Common myeloid progenitor, CD34-positive (primary cell): ENCODE results near the gene CNTNAP5.

ENCODE experiments used
- CTCF ChIA-PET: fragments of 350-600 bp; sonication (Branson Sonifier 250); formaldehyde crosslinking; loops from one replicate; lab custom pipeline; 2021; ENCODE audit warnings: antibody characterized with exemption; lab: Charles Lee
- POLR2A ChIA-PET: fragments of 350-600 bp; sonication (Branson Sonifier 250); formaldehyde crosslinking; loops from one replicate; lab custom pipeline; 2021; ENCODE audit warnings: antibody characterized with exemption; lab: Charles Lee
- DNase-seq, 3 donors: peaks; one replicate each; pipeline versions ENCODE4 v3.0.0 to v3.0.0-alpha.2; 2013
- H3K27ac ChIP-seq, 2 experiments: 1 replicate in 1 of 2; 2 replicates in 1 of 2; pipeline ENCODE4 v1.7.0; 2013; ENCODE audit warnings: inconsistent platforms in 2 of 2, low read length in 2 of 2, mild to moderate bottlenecking in 2 of 2, low read depth in 1 of 2, moderate library complexity in 1 of 2; ENCODE audit not compliant: severe bottlenecking in 2 of 2, insufficient read depth in 1 of 2, poor library complexity in 1 of 2
- H3K27me3 ChIP-seq, 5 experiments: replicated peaks in 2 of 5; 1 replicate in 3 of 5; 2 replicates in 2 of 5; pipeline versions ENCODE4 v1.6.1 to v1.7.0; 2013; ENCODE audit warnings: low read length in 4 of 5, mild to moderate bottlenecking in 2 of 5, moderate library complexity in 2 of 5, inconsistent platforms in 1 of 5; ENCODE audit not compliant: insufficient read depth in 5 of 5, control insufficient read depth in 4 of 5
- H3K36me3 ChIP-seq, 4 experiments: 1 replicate in 2 of 4; 2 replicates in 2 of 4; pipeline versions ENCODE4 v1.6.1 to v1.7.0; 2013; ENCODE audit warnings: low read length in 3 of 4, control low read depth in 1 of 4, mild to moderate bottlenecking in 1 of 4; ENCODE audit not compliant: control insufficient read depth in 4 of 4, insufficient read depth in 4 of 4
- H3K4me1 ChIP-seq, 4 experiments: 1 replicate in 3 of 4; 2 replicates in 1 of 4; pipeline versions ENCODE4 v1.6.1 to v1.7.1; 2013; ENCODE audit warnings: low read length in 3 of 4, mild to moderate bottlenecking in 3 of 4, control low read depth in 1 of 4, inconsistent platforms in 1 of 4, moderate library complexity in 1 of 4; ENCODE audit not compliant: control insufficient read depth in 4 of 4, insufficient read depth in 4 of 4; ENCODE audit errors: control extremely low read depth in 1 of 4
- H3K4me3 ChIP-seq, 7 experiments: 1 replicate in 4 of 7; 2 replicates in 3 of 7; pipeline versions ENCODE4 v1.5.1 to v1.7.0; 2013; ENCODE audit warnings: mild to moderate bottlenecking in 7 of 7, low read length in 6 of 7, moderate library complexity in 6 of 7, inconsistent platforms in 2 of 7, low read depth in 2 of 7, control low read depth in 1 of 7; ENCODE audit not compliant: insufficient read depth in 4 of 7, control insufficient read depth in 1 of 7; ENCODE audit errors: extremely low read depth in 1 of 7
- H3K9me3 ChIP-seq, 5 experiments: 1 replicate in 4 of 5; 2 replicates in 1 of 5; pipeline versions ENCODE4 v1.6.1 to v1.7.1; 2013; ENCODE audit warnings: low read length in 4 of 5, mild to moderate bottlenecking in 2 of 5, inconsistent platforms in 1 of 5, low read depth in 1 of 5, moderate library complexity in 1 of 5; ENCODE audit not compliant: control insufficient read depth in 4 of 5, insufficient read depth in 2 of 5; ENCODE audit errors: control extremely low read depth in 1 of 5
- WGBS: methylation state at CpG from one replicate; pipeline ENCODE4 v1.1.5; 2013; ENCODE audit not compliant: insufficient coverage; 5-methylcytosine and 5-hydroxymethylcytosine counted together

CNTNAP5 gene

DNA sequence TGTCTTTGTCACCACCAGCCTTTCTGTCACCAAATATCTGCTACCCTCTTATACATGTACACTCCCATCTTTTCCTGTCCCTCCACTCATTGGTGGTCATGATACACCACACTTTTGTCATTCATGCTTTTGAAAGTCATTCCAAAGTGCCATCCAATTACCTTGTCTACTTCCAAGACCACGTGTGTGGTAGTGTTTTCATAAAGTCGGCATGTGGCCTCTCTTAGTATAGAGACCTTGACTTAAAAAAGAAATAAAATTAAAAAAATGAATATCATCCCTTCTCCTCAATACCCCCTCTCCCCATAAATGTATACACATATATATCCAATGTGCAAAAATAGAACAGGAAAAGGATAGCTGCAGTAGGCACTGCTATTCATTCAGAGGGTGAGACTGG is 271.4 kb downstream of the CNTNAP5 start:
- no peak for DNase-seq
- Histone ChIP-seq H3K27me3 (no peaks in the 10 kb centered on the region), H3K4me3 (no peak overlapping the region), H3K4me1 (no peaks in the 10 kb centered on the region), H3K27ac (no peak overlapping the region), H3K9me3 (peaks cover 0 to 2% (median 0%) of the 10 kb centered on the region in 5 experiments), H3K36me3 (no peaks in the 10 kb centered on the region)
- WGBS, result no CpG with 5 or more reads among the region's 2 CpGs
- CTCF ChIA-PET, result no interaction called here
- POLR2A ChIA-PET, result no interaction called here

DNA sequence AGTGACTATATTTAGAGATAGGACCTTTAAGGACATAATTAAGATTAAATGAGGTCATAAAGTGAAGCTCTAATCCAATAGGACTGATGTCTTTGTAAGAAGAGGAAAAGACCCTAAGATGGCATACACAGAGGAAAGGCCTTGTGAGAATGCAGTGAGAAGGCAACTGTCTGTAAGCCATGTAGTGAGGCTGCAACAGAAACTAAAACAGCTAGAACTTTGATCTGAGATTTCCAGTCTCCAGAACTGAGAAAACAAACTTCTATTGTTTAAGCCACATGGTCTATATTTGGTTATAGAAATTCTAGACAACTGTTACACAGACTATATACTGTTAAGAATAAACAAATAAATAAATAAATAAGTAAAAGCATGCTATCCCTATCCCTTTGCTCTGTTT is 276.8 kb downstream of the CNTNAP5 start:
- no peak for DNase-seq
- ChIA-PET CTCF (no interaction called here), POLR2A (no interaction called here)
- Histone ChIP-seq H3K9me3 (peaks cover 0 to 6% (median 0%) of the 10 kb centered on the region in 5 experiments), H3K4me1 (no peaks in the 10 kb centered on the region), H3K27me3 (no peaks in the 10 kb centered on the region), H3K27ac (no peak overlapping the region), H3K4me3 (no peak overlapping the region), H3K36me3 (no peaks in the 10 kb centered on the region)

DNA sequence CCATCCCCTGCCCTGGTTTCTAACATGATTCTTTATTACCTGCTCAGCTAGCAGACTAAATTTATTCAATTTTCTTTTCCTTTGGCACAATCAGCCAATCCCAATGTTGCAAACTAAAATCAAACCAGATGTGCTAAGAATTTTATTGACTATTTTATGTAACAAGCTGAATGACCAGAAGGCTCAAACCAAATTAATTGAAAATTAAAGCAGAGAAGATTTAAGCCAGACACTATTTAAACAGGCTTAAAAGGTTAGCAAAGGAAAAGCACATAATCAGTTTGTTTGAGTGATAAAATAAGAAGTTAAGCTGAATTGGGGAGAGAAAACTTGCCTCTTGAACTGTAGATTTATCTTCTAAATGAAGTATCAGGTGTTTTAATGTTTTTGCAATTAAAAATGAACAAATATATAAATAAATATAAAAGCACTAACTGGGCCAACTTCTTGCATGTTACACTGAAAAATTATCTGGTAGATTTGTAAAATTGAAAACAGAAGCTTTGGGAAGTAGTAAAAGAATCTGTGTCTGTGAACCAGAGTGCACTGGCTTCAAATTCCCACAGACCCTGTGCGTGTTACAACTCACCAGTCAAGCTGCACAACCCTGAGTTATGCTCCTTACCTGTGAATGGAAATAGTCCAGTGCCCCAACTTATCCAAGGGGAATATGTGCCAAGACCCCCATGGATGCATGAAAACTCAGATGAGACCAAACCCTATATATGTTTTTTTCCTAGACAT is 283.4 kb downstream of the CNTNAP5 start:
- Histone ChIP-seq H3K27me3 (no peaks in the 10 kb centered on the region), H3K4me3 (no peak overlapping the region), H3K4me1 (no peaks in the 10 kb centered on the region), H3K36me3 (no peaks in the 10 kb centered on the region), H3K9me3 (no peaks in the 10 kb centered on the region), H3K27ac (no peak overlapping the region)
- ChIA-PET CTCF (no interaction called here), POLR2A (no interaction called here)
- WGBS, result 100% methylated on average over 1 of the region's 1 CpG
- no peak for DNase-seq

DNA sequence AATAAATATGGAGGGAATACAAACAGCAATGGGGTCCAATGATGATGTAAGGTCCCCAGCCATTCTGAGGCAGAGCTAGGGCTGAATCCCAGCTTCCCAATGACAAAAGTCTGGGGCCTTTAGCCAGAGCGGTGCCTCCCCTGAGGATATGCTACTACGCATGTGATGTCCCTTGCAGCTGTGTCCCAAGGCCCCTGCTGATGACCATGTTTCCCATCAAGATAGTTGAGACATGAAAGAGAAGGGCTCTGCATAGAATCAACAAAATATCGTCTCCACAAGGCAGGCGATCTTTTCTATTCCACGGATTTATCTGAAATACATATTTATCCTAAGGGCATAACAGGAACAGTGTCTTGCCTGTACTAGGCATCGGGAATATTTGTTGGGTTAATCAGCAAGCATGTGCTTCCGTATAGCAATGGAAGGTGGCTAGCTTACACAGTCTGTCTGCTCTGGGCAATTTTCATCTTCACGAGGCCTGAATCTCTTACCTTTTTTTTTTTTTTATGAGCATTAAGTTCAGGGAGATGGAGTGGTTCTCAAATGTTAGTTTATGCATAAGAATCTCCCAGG is 284.6 kb downstream of the CNTNAP5 start:
- Histone ChIP-seq H3K9me3 (no peaks in the 10 kb centered on the region), H3K4me3 (no peak overlapping the region), H3K27me3 (no peaks in the 10 kb centered on the region), H3K4me1 (no peaks in the 10 kb centered on the region), H3K27ac (no peak overlapping the region), H3K36me3 (no peaks in the 10 kb centered on the region)
- CTCF ChIA-PET, result no interaction called here
- 89% methylated on average over 4 of the region's 8 CpGs for WGBS
- DNase-seq, result no peak
- POLR2A ChIA-PET, result no interaction called here

DNA sequence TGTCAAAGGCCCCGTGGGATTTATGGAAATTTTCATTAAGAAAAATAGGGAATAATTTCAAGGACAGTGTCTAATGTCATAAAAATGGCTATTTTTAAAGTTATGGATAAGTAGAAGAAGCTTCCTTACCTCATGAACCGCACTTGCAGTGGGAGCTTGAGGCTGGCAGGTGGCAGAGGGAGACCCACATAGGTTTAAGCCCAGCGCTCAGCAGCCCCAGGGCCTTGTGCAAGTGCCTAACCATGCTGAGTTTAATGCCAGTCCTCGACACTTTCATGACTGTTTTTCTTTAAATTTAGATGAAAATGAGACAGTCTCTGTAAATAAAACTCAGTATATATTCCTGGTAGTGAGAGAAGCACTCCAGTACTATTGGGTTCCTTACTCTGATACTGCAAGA is 285.6 kb downstream of the CNTNAP5 start:
- Histone ChIP-seq H3K4me1 (no peaks in the 10 kb centered on the region), H3K4me3 (no peak overlapping the region), H3K9me3 (no peaks in the 10 kb centered on the region), H3K27me3 (no peaks in the 10 kb centered on the region), H3K27ac (no peak overlapping the region), H3K36me3 (no peaks in the 10 kb centered on the region)
- ChIA-PET POLR2A (no interaction called here), CTCF (no interaction called here)
- DNase-seq, result no peak
- 93% methylated on average over 3 of the region's 4 CpGs for WGBS

DNA sequence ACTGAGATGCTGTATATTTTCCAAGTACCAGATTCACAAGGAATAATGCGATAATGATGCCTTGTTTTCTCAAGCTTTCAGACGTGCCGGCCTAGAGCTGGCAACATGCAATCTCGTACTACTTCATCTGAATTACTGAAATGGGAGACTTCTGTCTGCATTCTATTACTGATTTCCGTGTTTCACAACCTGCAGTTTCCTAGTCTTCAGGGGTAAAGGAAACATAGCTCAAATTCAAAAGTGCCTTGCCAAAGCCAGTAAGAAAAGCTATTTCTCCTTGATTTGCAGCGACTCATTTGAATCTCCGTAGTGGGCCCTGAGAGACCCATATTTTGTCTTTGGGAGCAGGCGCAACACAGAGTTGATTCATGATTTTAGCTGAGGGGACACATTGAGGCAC is 289.0 kb downstream of the CNTNAP5 start:
- 98% methylated on average over 8 of the region's 8 CpGs for WGBS
- Histone ChIP-seq H3K4me1 (no peaks in the 10 kb centered on the region), H3K36me3 (no peaks in the 10 kb centered on the region), H3K27me3 (no peaks in the 10 kb centered on the region), H3K4me3 (no peak overlapping the region), H3K9me3 (no peaks in the 10 kb centered on the region), H3K27ac (no peak overlapping the region)
- DNase-seq, result no peak
- CTCF ChIA-PET, result interaction anchor here (0.8 kb wide), 1 partner anchor 15 kb away, joined by 3 read pairs; no protein-coding TSS in a partner anchor
- POLR2A ChIA-PET, result no interaction called here

DNA sequence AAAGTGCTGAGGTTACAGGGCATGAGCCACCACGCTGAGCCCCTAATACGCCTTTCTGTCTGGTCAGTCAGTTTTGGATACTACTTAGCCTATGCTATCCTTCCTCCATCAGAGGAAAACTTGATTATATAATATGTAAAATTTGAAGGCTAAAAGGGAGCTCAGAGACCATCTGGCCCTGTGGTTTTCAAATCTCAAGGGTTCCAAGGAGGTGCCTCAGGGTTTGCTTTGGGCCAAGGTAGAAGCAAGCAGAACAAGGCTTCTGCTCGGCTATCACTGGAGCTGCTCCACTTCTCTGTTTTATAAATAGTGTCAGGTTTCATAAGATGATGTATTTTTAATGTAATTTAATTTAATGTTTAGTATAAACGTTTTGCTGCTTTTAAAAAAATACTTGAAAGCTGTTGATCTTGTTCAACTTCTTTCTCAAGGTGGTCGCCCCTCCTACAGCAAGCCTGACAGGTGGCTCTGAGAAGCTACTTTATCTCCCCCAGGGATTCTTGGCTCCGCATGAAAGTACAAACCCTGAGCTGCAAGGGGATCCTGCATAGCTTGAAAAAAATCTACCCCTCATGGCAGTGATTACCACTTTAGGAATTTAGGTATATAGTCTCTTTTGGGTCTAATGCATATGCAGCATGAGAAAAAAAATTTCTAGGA is 290.3 kb downstream of the CNTNAP5 start:
- ChIA-PET CTCF (no interaction called here), POLR2A (no interaction called here)
- Histone ChIP-seq H3K9me3 (no peaks in the 10 kb centered on the region), H3K4me3 (no peak overlapping the region), H3K27me3 (no peaks in the 10 kb centered on the region), H3K27ac (no peak overlapping the region), H3K36me3 (no peaks in the 10 kb centered on the region), H3K4me1 (no peaks in the 10 kb centered on the region)
- no peak for DNase-seq
- WGBS, result 79% methylated on average over 3 of the region's 6 CpGs
